WTC11 (cell line): ENCODE measurements around the gene ALDH2. TPM values are rescaled to one million over a fixed set of nuclear protein-coding genes. Genes with fewer than 3 reads are reported as not detected.

Experiments
- ATAC-seq: fragments of 200-7000 bp; cut with Tn5 transposase; 2 replicates; pipeline ENCODE4 v1.10.0; 2021; ENCODE audit warnings: mild to moderate bottlenecking, moderate library complexity
- CTCF ChIA-PET: fragments of 300-600 bp; sonication (Branson Sonifier 250); formaldehyde crosslinking; loops from one replicate; lab custom pipeline; 2021; ENCODE audit warnings: antibody characterized with exemption; lab: Charles Lee
- POLR2A ChIA-PET: fragments of 350-600 bp; sonication (Branson Sonifier 250); formaldehyde crosslinking; loops from one replicate; lab custom pipeline; 2021; ENCODE audit warnings: antibody characterized with exemption; lab: Charles Lee
- DNase-seq: peaks from one replicate; pipeline ENCODE4 v3.0.0; 2021; ENCODE audit warnings: low spot score
- H3K27ac Mint-ChIP-seq: 2 replicates; pipeline ENCODE4 v1.8.0; 2021; ENCODE audit warnings: mixed read lengths
- H3K27me3 Mint-ChIP-seq: 2 replicates; pipeline ENCODE4 v1.8.0; 2021; ENCODE audit warnings: low read depth, mild to moderate bottlenecking, moderate library complexity, mixed read lengths
- H3K36me3 Mint-ChIP-seq: 2 replicates; pipeline ENCODE4 v1.8.0; 2021; ENCODE audit warnings: mixed read lengths
- H3K4me1 Mint-ChIP-seq: 2 replicates; pipeline ENCODE4 v1.8.0; 2022; ENCODE audit warnings: mixed read lengths
- H3K4me3 Mint-ChIP-seq: 2 replicates; pipeline ENCODE4 v1.8.0; 2021; ENCODE audit warnings: mild to moderate bottlenecking, moderate library complexity, mixed read lengths
- H3K9me3 Mint-ChIP-seq: 2 replicates; pipeline ENCODE4 v1.8.0; 2021; ENCODE audit warnings: mixed read lengths
- ATF1 ChIP-seq: sonication (generic); formaldehyde crosslinking; IDR thresholded peaks from 2 replicates; pipeline ENCODE4 v1.8.1; 2023; ENCODE audit warnings: mild to moderate bottlenecking, moderate library complexity, missing genetic modification reagents
- ETV6 ChIP-seq: sonication (generic); formaldehyde crosslinking; IDR thresholded peaks from 2 replicates; pipeline ENCODE4 v1.8.1; 2022; ENCODE audit warnings: mild to moderate bottlenecking, missing genetic modification reagents
- FOXK1 ChIP-seq: sonication (generic); formaldehyde crosslinking; IDR thresholded peaks from 2 replicates; pipeline ENCODE4 v1.8.0; 2022; ENCODE audit warnings: mild to moderate bottlenecking, moderate library complexity, missing genetic modification reagents
- FOXP1 ChIP-seq: sonication (generic); formaldehyde crosslinking; IDR thresholded peaks from 2 replicates; pipeline ENCODE4 v1.8.0; 2022; ENCODE audit warnings: missing genetic modification reagents, mild to moderate bottlenecking, moderate library complexity, borderline replicate concordance
- GTF2I ChIP-seq: fragments of 250-450 bp; sonication (Bioruptor Pico); conservative IDR thresholded peaks from 2 replicates; pipeline ENCODE4 v1.4.0; 2021; ENCODE audit warnings: mild to moderate bottlenecking
- HMGA2 ChIP-seq: fragments of 250-450 bp; sonication (Bioruptor Pico); IDR thresholded peaks from 2 replicates; pipeline ENCODE4 v1.4.0; 2021; ENCODE audit warnings: mild to moderate bottlenecking, moderate library complexity
- KAT7 ChIP-seq: sonication (generic); formaldehyde crosslinking; IDR thresholded peaks from 2 replicates; pipeline ENCODE4 v1.8.1; 2023; ENCODE audit warnings: missing genetic modification reagents, mild to moderate bottlenecking, borderline replicate concordance
- MXD4 ChIP-seq: fragments of 250-450 bp; sonication (Bioruptor Pico); IDR thresholded peaks from 2 replicates; pipeline ENCODE4 v1.8.0; 2021; ENCODE audit warnings: mild to moderate bottlenecking, moderate library complexity, borderline replicate concordance
- MYBL2 ChIP-seq: sonication (generic); formaldehyde crosslinking; IDR thresholded peaks from 2 replicates; pipeline ENCODE4 v1.8.1; 2023; ENCODE audit warnings: mild to moderate bottlenecking, moderate library complexity, missing genetic modification reagents
- NR3C1 ChIP-seq: sonication (generic); formaldehyde crosslinking; conservative IDR thresholded peaks from 2 replicates; pipeline ENCODE4 v1.8.1; 2023; ENCODE audit warnings: low read depth, mild to moderate bottlenecking, missing genetic modification reagents
- OVOL2 ChIP-seq: fragments of 250-450 bp; sonication (Bioruptor Pico); IDR thresholded peaks from 2 replicates; pipeline ENCODE4 v1.9.0; 2021; ENCODE audit warnings: mild to moderate bottlenecking, borderline replicate concordance
- RORB ChIP-seq: fragments of 250-450 bp; sonication (Bioruptor Pico); IDR thresholded peaks from 2 replicates; pipeline ENCODE4 v1.9.0; 2021; ENCODE audit warnings: mild to moderate bottlenecking
- STAT6 ChIP-seq: sonication (generic); formaldehyde crosslinking; conservative IDR thresholded peaks from 2 replicates; pipeline ENCODE4 v1.8.1; 2023; ENCODE audit warnings: mild to moderate bottlenecking, low read depth, missing genetic modification reagents, moderate library complexity
- USF1 ChIP-seq: sonication (generic); formaldehyde crosslinking; IDR thresholded peaks from 2 replicates; pipeline ENCODE4 v1.8.0; 2022; ENCODE audit warnings: mild to moderate bottlenecking, missing genetic modification reagents
- ZNF121 ChIP-seq: sonication (generic); formaldehyde crosslinking; IDR thresholded peaks from 2 replicates; pipeline ENCODE4 v1.8.0; 2023; ENCODE audit warnings: missing genetic modification reagents
- ZNF232 ChIP-seq: sonication (generic); formaldehyde crosslinking; IDR thresholded peaks from 2 replicates; pipeline ENCODE4 v1.8.0; 2022; ENCODE audit warnings: mild to moderate bottlenecking, missing genetic modification reagents
- ZNF263 ChIP-seq: sonication (generic); formaldehyde crosslinking; IDR thresholded peaks from 2 replicates; pipeline ENCODE4 v1.8.1; 2022; ENCODE audit warnings: low read depth, mild to moderate bottlenecking, moderate library complexity, missing genetic modification reagents
- ZNF281 ChIP-seq: sonication (generic); formaldehyde crosslinking; IDR thresholded peaks from 2 replicates; pipeline ENCODE4 v1.8.0; 2023; ENCODE audit warnings: mild to moderate bottlenecking, missing genetic modification reagents
- ZNF396 ChIP-seq: fragments of 250-450 bp; sonication (Bioruptor Pico); IDR thresholded peaks from 2 replicates; pipeline ENCODE4 v1.8.0; 2021; ENCODE audit warnings: mild to moderate bottlenecking, moderate library complexity, borderline replicate concordance
- total RNA-seq: library from RNA; stranded (reverse); gene quantifications from 3 replicates; pipeline ENCODE4 v1.2.3, GENCODE V29; 2021
- TF ChIP-seq, protein P1 (sequence below): sonication (generic); formaldehyde crosslinking; IDR thresholded peaks from 2 replicates; pipeline ENCODE4 v1.8.1; 2023; ENCODE audit warnings: mild to moderate bottlenecking, missing genetic modification reagents, moderate library complexity
- TF ChIP-seq, protein P2 (sequence below): fragments of 250-450 bp; sonication (Bioruptor Pico); IDR thresholded peaks from 2 replicates; pipeline ENCODE4 v1.9.0; 2021; ENCODE audit warnings: mild to moderate bottlenecking
- TF ChIP-seq, protein P3 (sequence below): sonication (generic); formaldehyde crosslinking; IDR thresholded peaks from 2 replicates; pipeline ENCODE4 v1.8.1; 2023; ENCODE audit warnings: mild to moderate bottlenecking, moderate library complexity, missing genetic modification reagents
- TF ChIP-seq, protein P4 (sequence below): sonication (generic); formaldehyde crosslinking; IDR thresholded peaks from 2 replicates; pipeline ENCODE4 v1.8.1; 2022; ENCODE audit warnings: low read depth, mild to moderate bottlenecking, moderate library complexity, missing genetic modification reagents, borderline replicate concordance

Gene ALDH2
- total RNA-seq, 1 experiment from 2014 or later, result 36.7 TPM

DNA sequence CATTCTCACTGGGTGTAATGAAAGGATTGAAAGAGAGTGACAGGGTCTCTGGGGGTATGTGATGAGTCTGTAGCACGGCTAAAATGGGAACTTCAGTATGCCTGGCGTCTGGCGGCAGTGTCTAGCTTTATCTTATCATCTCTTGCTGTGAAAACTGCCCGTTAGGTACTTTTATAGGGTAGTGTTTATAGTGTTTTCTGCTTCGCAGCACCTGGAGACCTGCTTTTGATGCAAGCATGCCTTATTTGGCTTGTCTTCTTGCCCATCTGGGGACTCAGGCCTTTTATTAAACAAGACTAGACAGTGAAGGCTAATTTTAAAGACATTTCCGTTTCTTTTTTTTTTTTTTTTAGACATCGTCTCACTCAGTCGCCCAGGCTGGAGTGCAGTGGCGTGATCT, 36.3 kb upstream of the ALDH2 start (continued):
- no peak for TF ChIP-seq FOXP1 (CRISPR knock-in tag)
- no peak for TF ChIP-seq ZNF396 (CRISPR knock-in tag)
- no peak for TF ChIP-seq ATF1 (CRISPR knock-in tag)
- no peak for TF ChIP-seq USF1 (CRISPR knock-in tag)
- TF ChIP-seq ETV6 (CRISPR knock-in tag), result no peak
- TF ChIP-seq, protein P1, sequence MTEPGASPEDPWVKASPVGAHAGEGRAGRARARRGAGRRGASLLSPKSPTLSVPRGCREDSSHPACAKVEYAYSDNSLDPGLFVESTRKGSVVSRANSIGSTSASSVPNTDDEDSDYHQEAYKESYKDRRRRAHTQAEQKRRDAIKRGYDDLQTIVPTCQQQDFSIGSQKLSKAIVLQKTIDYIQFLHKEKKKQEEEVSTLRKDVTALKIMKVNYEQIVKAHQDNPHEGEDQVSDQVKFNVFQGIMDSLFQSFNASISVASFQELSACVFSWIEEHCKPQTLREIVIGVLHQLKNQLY (CRISPR knock-in tag), result no peak
- TF ChIP-seq HMGA2 (CRISPR knock-in tag), result no peak

- H3K4me3 Mint-ChIP-seq, result no peak overlapping the region
- H3K27me3 Mint-ChIP-seq, result no peaks in the 10 kb centered on the region
- H3K36me3 Mint-ChIP-seq, result peaks cover 44% of the 10 kb centered on the region
- no peak for ATAC-seq
- TF ChIP-seq GTF2I (CRISPR knock-in tag) (no peak), NR3C1 (no peak), ETV6 (CRISPR knock-in tag) (no peak), OVOL2 (CRISPR knock-in tag) (no peak), MXD4 (CRISPR knock-in tag) (no peak), MYBL2 (CRISPR knock-in tag) (no peak), FOXK1 (CRISPR knock-in tag) (no peak), ZNF121 (CRISPR knock-in tag) (no peak), HMGA2 (CRISPR knock-in tag) (no peak), RORB (CRISPR knock-in tag) (no peak), KAT7 (CRISPR knock-in tag) (no peak), STAT6 (no peak), FOXP1 (CRISPR knock-in tag) (no peak), ZNF232 (CRISPR knock-in tag) (no peak), ZNF263 (no peak), ZNF281 (no peak)
- TF ChIP-seq, protein P2, sequence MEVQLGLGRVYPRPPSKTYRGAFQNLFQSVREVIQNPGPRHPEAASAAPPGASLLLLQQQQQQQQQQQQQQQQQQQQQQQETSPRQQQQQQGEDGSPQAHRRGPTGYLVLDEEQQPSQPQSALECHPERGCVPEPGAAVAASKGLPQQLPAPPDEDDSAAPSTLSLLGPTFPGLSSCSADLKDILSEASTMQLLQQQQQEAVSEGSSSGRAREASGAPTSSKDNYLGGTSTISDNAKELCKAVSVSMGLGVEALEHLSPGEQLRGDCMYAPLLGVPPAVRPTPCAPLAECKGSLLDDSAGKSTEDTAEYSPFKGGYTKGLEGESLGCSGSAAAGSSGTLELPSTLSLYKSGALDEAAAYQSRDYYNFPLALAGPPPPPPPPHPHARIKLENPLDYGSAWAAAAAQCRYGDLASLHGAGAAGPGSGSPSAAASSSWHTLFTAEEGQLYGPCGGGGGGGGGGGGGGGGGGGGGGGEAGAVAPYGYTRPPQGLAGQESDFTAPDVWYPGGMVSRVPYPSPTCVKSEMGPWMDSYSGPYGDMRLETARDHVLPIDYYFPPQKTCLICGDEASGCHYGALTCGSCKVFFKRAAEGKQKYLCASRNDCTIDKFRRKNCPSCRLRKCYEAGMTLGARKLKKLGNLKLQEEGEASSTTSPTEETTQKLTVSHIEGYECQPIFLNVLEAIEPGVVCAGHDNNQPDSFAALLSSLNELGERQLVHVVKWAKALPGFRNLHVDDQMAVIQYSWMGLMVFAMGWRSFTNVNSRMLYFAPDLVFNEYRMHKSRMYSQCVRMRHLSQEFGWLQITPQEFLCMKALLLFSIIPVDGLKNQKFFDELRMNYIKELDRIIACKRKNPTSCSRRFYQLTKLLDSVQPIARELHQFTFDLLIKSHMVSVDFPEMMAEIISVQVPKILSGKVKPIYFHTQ (CRISPR knock-in tag), result no peak
- TF ChIP-seq, protein P3, sequence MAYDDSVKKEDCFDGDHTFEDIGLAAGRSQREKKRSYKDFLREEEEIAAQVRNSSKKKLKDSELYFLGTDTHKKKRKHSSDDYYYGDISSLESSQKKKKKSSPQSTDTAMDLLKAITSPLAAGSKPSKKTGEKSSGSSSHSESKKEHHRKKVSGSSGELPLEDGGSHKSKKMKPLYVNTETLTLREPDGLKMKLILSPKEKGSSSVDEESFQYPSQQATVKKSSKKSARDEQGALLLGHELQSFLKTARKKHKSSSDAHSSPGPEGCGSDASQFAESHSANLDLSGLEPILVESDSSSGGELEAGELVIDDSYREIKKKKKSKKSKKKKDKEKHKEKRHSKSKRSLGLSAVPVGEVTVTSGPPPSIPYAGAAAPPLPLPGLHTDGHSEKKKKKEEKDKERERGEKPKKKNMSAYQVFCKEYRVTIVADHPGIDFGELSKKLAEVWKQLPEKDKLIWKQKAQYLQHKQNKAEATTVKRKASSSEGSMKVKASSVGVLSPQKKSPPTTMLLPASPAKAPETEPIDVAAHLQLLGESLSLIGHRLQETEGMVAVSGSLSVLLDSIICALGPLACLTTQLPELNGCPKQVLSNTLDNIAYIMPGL (CRISPR knock-in tag), result no peak
- TF ChIP-seq, protein P4, sequence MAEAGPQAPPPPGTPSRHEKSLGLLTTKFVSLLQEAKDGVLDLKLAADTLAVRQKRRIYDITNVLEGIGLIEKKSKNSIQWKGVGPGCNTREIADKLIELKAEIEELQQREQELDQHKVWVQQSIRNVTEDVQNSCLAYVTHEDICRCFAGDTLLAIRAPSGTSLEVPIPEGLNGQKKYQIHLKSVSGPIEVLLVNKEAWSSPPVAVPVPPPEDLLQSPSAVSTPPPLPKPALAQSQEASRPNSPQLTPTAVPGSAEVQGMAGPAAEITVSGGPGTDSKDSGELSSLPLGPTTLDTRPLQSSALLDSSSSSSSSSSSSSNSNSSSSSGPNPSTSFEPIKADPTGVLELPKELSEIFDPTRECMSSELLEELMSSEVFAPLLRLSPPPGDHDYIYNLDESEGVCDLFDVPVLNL (CRISPR knock-in tag), result no peak
- no peaks in the 10 kb centered on the region for H3K4me1 Mint-ChIP-seq
- ChIA-PET CTCF (no interaction called here), POLR2A (no interaction called here)
- no peaks in the 10 kb centered on the region for H3K9me3 Mint-ChIP-seq
- H3K27ac Mint-ChIP-seq, result no peak overlapping the region
- DNase-seq, result no peak
These were observed 33.9 kb upstream of the ALDH2 start for GRCh38 chr12:111732786-111733185.
